ENCODE measurements around the gene TNS3. TPM values are rescaled to one million over a fixed set of nuclear protein-coding genes. Genes with fewer than 3 reads are reported as not detected.

The TNS3 gene
- total and polyA plus RNA-seq, 2 donors (not counting 1 experiment from before 2014, with no cell fraction given), result 11.4 to 77.5 TPM

- Histone ChIP-seq H3K27me3 (replicated peaks in 1 of 4; ENCODE audit: control extremely low read depth in 1 of 4, control insufficient read depth in 3 of 4, insufficient read depth in 4 of 4, low read length in 3 of 4) (no peaks in the 10 kb centered on the region), H3K27ac (ENCODE audit: low read length in 2 of 2) (no peak overlapping the region), H3K4me3 (ENCODE audit: control extremely low read depth in 1 of 5, extremely low read depth in 1 of 5, insufficient read depth in 1 of 5, low read depth in 2 of 5, low read length in 4 of 5) (no peak overlapping the region), H2AFZ (ENCODE audit: insufficient read depth, low read depth, low read length, poor library complexity, severe bottlenecking) (no peak overlapping the region), H3K79me2 (ENCODE audit: control insufficient read depth, insufficient read depth, low read length) (no peaks in the 10 kb centered on the region), H4K20me1 (ENCODE audit: control insufficient read depth, insufficient read depth, low read length, poor library complexity, severe bottlenecking) (no peaks in the 10 kb centered on the region), H3K4me1 (ENCODE audit: control insufficient read depth in 2 of 2, insufficient read depth in 2 of 2, low read length in 2 of 2) (no peaks in the 10 kb centered on the region), H3K4me2 (replicated peaks; ENCODE audit: low read depth, low read length, poor library complexity, severe bottlenecking) (no peak overlapping the region), H3K36me3 (replicated peaks in 1 of 2; ENCODE audit: control extremely low read depth in 1 of 2, control insufficient read depth in 1 of 2, extremely low read depth in 1 of 2, insufficient read depth in 2 of 2, low read length in 1 of 2) (no peaks in the 10 kb centered on the region), H3K9ac (ENCODE audit: low read length) (no peak overlapping the region), H3K9me3 (ENCODE audit: control extremely low read depth in 1 of 3, control insufficient read depth in 2 of 3, insufficient read depth in 1 of 3, low read length in 2 of 3) (no peaks in the 10 kb centered on the region)
- Mint-ChIP-seq H3K4me3 (no peak overlapping the region), H3K27me3 (no peaks in the 10 kb centered on the region), H3K4me1 (no peaks in the 10 kb centered on the region), H3K9me3 (ENCODE audit: insufficient read depth) (no peaks in the 10 kb centered on the region), H3K27ac (no peak overlapping the region)
- TF ChIP-seq EZH2 (IDR thresholded peaks at IDR 0.05; ENCODE audit: borderline replicate concordance, insufficient read depth, low read depth, low read length, poor library complexity, severe bottlenecking) (no peak), CTCF (IDR thresholded peaks at IDR 0.05) (no peak)
- POLR2A ChIA-PET, result no interaction called here
- CTCF ChIA-PET, result interaction anchor here (0.6 to 1.4 kb wide), 3 partner anchors 12 to 507 kb away, joined by 3 to 4 read pairs (median 3); no protein-coding TSS in a partner anchor
- no peak for DNase-seq
- intact Hi-C loops (cut with micrococcal nuclease), result no loop called here
- WGBS (ENCODE audit: insufficient coverage), result 83% methylated on average over 10 of the region's 10 CpGs
- ATAC-seq (ENCODE audit: low read depth), result no peak
Observed at GRCh38 chr7:47241112-47242065, 340.5 kb downstream of the TNS3 start.

GRCh38 chr7:47239931-47240421 is 341.9 kb downstream of the TNS3 start:
- H4K20me1 ChIP-seq (ENCODE audit: control insufficient read depth, insufficient read depth, low read length, poor library complexity, severe bottlenecking), result no peaks in the 10 kb centered on the region
- H3K9me3 Mint-ChIP-seq (ENCODE audit: insufficient read depth), result no peaks in the 10 kb centered on the region
- H3K27ac ChIP-seq (ENCODE audit: low read length in 2 of 2), result no peak overlapping the region
- ATAC-seq (ENCODE audit: low read depth), result no peak
- ChIA-PET CTCF (no interaction called here), POLR2A (no interaction called here)
- H3K9me3 ChIP-seq (ENCODE audit: control extremely low read depth in 1 of 3, control insufficient read depth in 2 of 3, insufficient read depth in 1 of 3, low read length in 2 of 3), result no peaks in the 10 kb centered on the region
- H3K79me2 ChIP-seq (ENCODE audit: control insufficient read depth, insufficient read depth, low read length), result no peaks in the 10 kb centered on the region
- no peaks in the 10 kb centered on the region for H3K27me3 Mint-ChIP-seq
- H3K4me2 ChIP-seq (replicated peaks; ENCODE audit: low read depth, low read length, poor library complexity, severe bottlenecking), result no peak overlapping the region
- H2AFZ ChIP-seq (ENCODE audit: insufficient read depth, low read depth, low read length, poor library complexity, severe bottlenecking), result no peak overlapping the region
- no peak overlapping the region for H3K9ac ChIP-seq (ENCODE audit: low read length)
- H3K27me3 ChIP-seq (replicated peaks in 1 of 4; ENCODE audit: control extremely low read depth in 1 of 4, control insufficient read depth in 3 of 4, insufficient read depth in 4 of 4, low read length in 3 of 4), result no peaks in the 10 kb centered on the region
- no peak for TF ChIP-seq CTCF (IDR thresholded peaks at IDR 0.05)
- TF ChIP-seq EZH2 (IDR thresholded peaks at IDR 0.05; ENCODE audit: borderline replicate concordance, insufficient read depth, low read depth, low read length, poor library complexity, severe bottlenecking), result no peak
- H3K4me1 Mint-ChIP-seq, result no peaks in the 10 kb centered on the region
- H3K4me3 Mint-ChIP-seq, result no peak overlapping the region
- DNase-seq, result no peak
- H3K27ac Mint-ChIP-seq, result no peak overlapping the region
- WGBS (ENCODE audit: insufficient coverage), result 89% methylated on average over 2 of the region's 3 CpGs
- no peaks in the 10 kb centered on the region for H3K4me1 ChIP-seq (ENCODE audit: control insufficient read depth in 2 of 2, insufficient read depth in 2 of 2, low read length in 2 of 2)
- intact Hi-C loops (cut with micrococcal nuclease), result no loop called here
- no peak overlapping the region for H3K4me3 ChIP-seq (ENCODE audit: control extremely low read depth in 1 of 5, extremely low read depth in 1 of 5, insufficient read depth in 1 of 5, low read depth in 2 of 5, low read length in 4 of 5)
- no peaks in the 10 kb centered on the region for H3K36me3 ChIP-seq (replicated peaks in 1 of 2; ENCODE audit: control extremely low read depth in 1 of 2, control insufficient read depth in 1 of 2, extremely low read depth in 1 of 2, insufficient read depth in 2 of 2, low read length in 1 of 2)

All from B cell (primary cell).